OCI-LY1 (cell line): ENCODE data around the gene CDRT15L2.
"Not testable (repeated sequence)": the region's sequence is repeated elsewhere in the genome, so short reads cannot be mapped to it uniquely, and the experiment has no call there.

Experiments
- CTCF ChIP-seq: fragments of 200-600 bp; sonication (generic), shearing (Covaris generic); IDR thresholded peaks from 2 replicates; pipeline ENCODE4 v1.5.1; 2017; ENCODE audit warnings: mild to moderate bottlenecking, antibody characterized with exemption, low read length, moderate library complexity, mixed read lengths
- EZH2 ChIP-seq: fragments of 200-600 bp; sonication (generic), shearing (Covaris generic); IDR thresholded peaks from 2 replicates; pipeline ENCODE4 v1.8.0; 2017; ENCODE audit warnings: borderline replicate concordance, mixed run types, mild to moderate bottlenecking, antibody characterized with exemption, low read length, moderate library complexity, mixed read lengths

GRCh38 chr17:20541853-20542546 is 37.5 kb upstream of the CDRT15L2 start:
- TF ChIP-seq CTCF, EZH2: not testable (repeated sequence)
